ENCODE results near the gene INF2.

DNA sequence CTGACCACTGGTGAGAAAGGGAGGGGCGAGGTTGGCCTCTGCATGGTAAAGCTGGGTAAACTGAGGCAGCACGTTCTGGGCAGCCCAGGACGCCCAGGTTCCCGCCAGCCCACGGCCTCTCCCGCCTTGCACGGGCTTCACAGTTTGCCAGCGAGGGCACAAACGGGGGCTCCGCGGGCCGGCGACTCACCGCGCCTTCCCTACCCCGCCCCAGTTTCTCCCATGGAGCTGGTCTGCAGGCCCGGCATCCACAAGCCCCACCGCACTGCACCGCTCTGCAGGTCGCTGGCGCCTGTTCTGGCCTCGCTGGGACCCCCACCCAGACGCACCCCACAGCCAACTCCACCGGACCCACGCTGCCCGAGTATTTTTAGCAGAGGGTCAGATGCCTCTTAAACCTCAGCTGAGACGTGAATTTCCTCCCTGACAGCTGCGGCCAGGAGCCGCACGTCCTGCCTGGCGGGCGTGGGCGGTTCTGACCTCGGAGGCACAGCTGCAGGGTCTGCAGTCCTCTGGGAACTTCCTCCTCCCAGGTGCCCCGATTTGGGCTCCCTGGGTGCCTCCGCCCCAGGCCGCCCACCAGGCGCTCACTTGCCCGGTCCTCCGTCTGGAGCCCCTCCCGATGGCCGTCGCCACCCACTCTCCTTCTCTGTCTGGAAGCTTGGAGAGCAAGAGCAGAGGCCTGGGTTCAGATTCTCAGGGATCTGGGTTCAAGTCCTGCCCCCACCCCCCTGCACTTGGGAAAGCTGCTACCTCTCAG lies 29.5 kb upstream of the INF2 start:
- TF ChIP-seq, protein P1, sequence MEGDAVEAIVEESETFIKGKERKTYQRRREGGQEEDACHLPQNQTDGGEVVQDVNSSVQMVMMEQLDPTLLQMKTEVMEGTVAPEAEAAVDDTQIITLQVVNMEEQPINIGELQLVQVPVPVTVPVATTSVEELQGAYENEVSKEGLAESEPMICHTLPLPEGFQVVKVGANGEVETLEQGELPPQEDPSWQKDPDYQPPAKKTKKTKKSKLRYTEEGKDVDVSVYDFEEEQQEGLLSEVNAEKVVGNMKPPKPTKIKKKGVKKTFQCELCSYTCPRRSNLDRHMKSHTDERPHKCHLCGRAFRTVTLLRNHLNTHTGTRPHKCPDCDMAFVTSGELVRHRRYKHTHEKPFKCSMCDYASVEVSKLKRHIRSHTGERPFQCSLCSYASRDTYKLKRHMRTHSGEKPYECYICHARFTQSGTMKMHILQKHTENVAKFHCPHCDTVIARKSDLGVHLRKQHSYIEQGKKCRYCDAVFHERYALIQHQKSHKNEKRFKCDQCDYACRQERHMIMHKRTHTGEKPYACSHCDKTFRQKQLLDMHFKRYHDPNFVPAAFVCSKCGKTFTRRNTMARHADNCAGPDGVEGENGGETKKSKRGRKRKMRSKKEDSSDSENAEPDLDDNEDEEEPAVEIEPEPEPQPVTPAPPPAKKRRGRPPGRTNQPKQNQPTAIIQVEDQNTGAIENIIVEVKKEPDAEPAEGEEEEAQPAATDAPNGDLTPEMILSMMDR (IDR thresholded peaks at IDR 0.05; ENCODE audit: low read length), result no peak
- no peak for TF ChIP-seq EZH2 (IDR thresholded peaks at IDR 0.05; ENCODE audit: borderline replicate concordance, low read length)
